A673 (cell line): ENCODE measurements around the gene ALDOC.

Source experiments
- EZH2 ChIP-seq: fragments of 200-600 bp; sonication (generic); IDR thresholded peaks from 2 replicates; pipeline ENCODE4 v1.6.1; 2017; ENCODE audit warnings: borderline replicate concordance, low read depth, mild to moderate bottlenecking, mixed read lengths, antibody characterized with exemption, low read length; ENCODE audit not compliant: poor library complexity, severe bottlenecking
- TF ChIP-seq, protein P1 (sequence below): fragments of 300-800, 200-600 bp; sonication (generic); conservative IDR thresholded peaks from 2 replicates; pipeline ENCODE4 v1.5.1; 2017; ENCODE audit warnings: low read depth, mild to moderate bottlenecking, antibody characterized with exemption, low read length, moderate library complexity, mixed read lengths

DNA sequence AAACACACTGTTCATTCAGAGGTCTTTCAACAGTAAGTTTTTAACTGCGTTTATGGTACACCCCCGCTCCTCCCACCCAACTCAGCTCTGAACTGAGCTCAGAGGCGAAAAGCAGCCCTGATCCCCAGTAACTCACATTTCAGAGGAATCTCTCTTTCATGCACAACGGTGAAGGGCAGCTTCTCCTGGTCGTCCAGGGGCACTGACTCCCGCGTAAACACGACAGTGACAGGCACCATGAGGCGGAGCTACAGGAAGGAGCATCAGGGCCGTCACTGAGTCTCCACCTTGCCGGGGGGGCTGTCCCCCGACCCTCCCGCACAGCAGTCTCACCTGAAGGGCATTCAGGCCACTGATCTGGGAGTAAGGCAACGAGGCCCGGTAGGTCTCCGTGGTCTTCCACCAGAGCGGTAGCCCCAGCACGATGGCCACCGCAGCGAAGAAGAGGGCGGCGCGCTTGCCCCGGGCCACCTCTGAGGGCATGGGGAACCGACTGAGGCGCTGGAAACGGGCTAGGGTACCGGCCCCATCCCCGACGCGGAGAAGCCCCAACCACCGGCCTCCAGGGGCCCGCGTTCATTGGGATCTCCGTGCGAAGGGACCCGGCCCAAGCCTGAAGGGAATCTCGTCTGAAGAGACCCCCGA, 5.9 kb downstream of the ALDOC start:
- TF ChIP-seq, protein P1, sequence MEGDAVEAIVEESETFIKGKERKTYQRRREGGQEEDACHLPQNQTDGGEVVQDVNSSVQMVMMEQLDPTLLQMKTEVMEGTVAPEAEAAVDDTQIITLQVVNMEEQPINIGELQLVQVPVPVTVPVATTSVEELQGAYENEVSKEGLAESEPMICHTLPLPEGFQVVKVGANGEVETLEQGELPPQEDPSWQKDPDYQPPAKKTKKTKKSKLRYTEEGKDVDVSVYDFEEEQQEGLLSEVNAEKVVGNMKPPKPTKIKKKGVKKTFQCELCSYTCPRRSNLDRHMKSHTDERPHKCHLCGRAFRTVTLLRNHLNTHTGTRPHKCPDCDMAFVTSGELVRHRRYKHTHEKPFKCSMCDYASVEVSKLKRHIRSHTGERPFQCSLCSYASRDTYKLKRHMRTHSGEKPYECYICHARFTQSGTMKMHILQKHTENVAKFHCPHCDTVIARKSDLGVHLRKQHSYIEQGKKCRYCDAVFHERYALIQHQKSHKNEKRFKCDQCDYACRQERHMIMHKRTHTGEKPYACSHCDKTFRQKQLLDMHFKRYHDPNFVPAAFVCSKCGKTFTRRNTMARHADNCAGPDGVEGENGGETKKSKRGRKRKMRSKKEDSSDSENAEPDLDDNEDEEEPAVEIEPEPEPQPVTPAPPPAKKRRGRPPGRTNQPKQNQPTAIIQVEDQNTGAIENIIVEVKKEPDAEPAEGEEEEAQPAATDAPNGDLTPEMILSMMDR: no peak
- no peak for TF ChIP-seq EZH2
